OCI-LY1 (cell line): Measurements from ENCODE around the gene PTPN18.

Experiments
- H2AFZ ChIP-seq: fragments of 200-600 bp; sonication (generic), shearing (Covaris generic); 2 replicates; pipeline ENCODE4 v1.6.0; 2014; ENCODE audit warnings: antibody characterized with exemption, mild to moderate bottlenecking, low read length
- H3F3A ChIP-seq: fragments of 200-600 bp; sonication (generic), shearing (Covaris generic); 2 replicates; pipeline ENCODE4 v1.6.0; 2014; ENCODE audit warnings: mild to moderate bottlenecking, antibody characterized with exemption, low read length, moderate library complexity; ENCODE audit not compliant: insufficient read depth
- H3K27ac ChIP-seq: fragments of 200-600 bp; sonication (generic); 2 replicates; pipeline ENCODE4 v1.5.1; 2014; ENCODE audit warnings: low read length, mixed run types, mild to moderate bottlenecking, low read depth; ENCODE audit not compliant: poor library complexity, severe bottlenecking
- H3K27me3 ChIP-seq: fragments of 200-600 bp; sonication (generic); 2 replicates; pipeline ENCODE4 v1.6.0; 2014; ENCODE audit warnings: antibody characterized with exemption, mild to moderate bottlenecking, low read length, moderate library complexity; ENCODE audit not compliant: insufficient read depth
- H3K36me3 ChIP-seq: fragments of 200-600 bp; sonication (generic); 2 replicates; pipeline ENCODE4 v1.6.1; 2014; ENCODE audit warnings: mild to moderate bottlenecking, antibody characterized with exemption, low read length, moderate library complexity, mixed read lengths; ENCODE audit not compliant: insufficient read depth
- H3K4me1 ChIP-seq: fragments of 200-600 bp; sonication (generic); 2 replicates; pipeline ENCODE4 v1.5.1; 2014; ENCODE audit warnings: mild to moderate bottlenecking, low read length, moderate library complexity; ENCODE audit not compliant: insufficient read depth, severe bottlenecking
- H3K4me2 ChIP-seq: fragments of 200-600 bp; sonication (generic), shearing (Covaris generic); 2 replicates; pipeline ENCODE4 v1.6.1; 2014; ENCODE audit warnings: low read length
- H3K4me3 ChIP-seq: fragments of 200-600 bp; sonication (generic); 2 replicates; pipeline ENCODE4 v1.5.1; 2014; ENCODE audit warnings: low read length, low read depth, mild to moderate bottlenecking, mixed read lengths; ENCODE audit not compliant: poor library complexity, severe bottlenecking
- H3K79me2 ChIP-seq: fragments of 200-600 bp; shearing (Covaris generic); 2 replicates; pipeline ENCODE4 v1.6.1; 2016; ENCODE audit warnings: mixed run types, low read length, mixed read lengths; ENCODE audit not compliant: insufficient read depth
- H3K9ac ChIP-seq: fragments of 200-600 bp; sonication (generic), shearing (Covaris generic); 2 replicates; pipeline ENCODE4 v1.6.1; 2014; ENCODE audit warnings: mild to moderate bottlenecking, low read length, mixed read lengths
- H3K9me2 ChIP-seq: fragments of 200-600 bp; sonication (generic), shearing (Covaris generic); 2 replicates; pipeline ENCODE4 v1.6.1; 2014; ENCODE audit warnings: low read depth, mild to moderate bottlenecking, low read length, mixed read lengths
- H3K9me3 ChIP-seq: fragments of 200-600 bp; shearing (Covaris generic); 2 replicates; pipeline ENCODE4 v1.6.1; 2014; ENCODE audit warnings: low read length, mixed read lengths
- H4K20me1 ChIP-seq: fragments of 200-600 bp; sonication (generic), shearing (Covaris generic); 2 replicates; pipeline ENCODE4 v1.6.0; 2016; ENCODE audit warnings: mild to moderate bottlenecking, low read length; ENCODE audit not compliant: insufficient read depth
- EZH2 ChIP-seq: fragments of 200-600 bp; sonication (generic), shearing (Covaris generic); IDR thresholded peaks from 2 replicates; pipeline ENCODE4 v1.8.0; 2017; ENCODE audit warnings: borderline replicate concordance, mixed run types, mild to moderate bottlenecking, antibody characterized with exemption, low read length, moderate library complexity, mixed read lengths
- TF ChIP-seq, protein P1 (sequence below): fragments of 200-600 bp; sonication (generic), shearing (Covaris generic); IDR thresholded peaks from 2 replicates; pipeline ENCODE4 v1.5.1; 2017; ENCODE audit warnings: mild to moderate bottlenecking, antibody characterized with exemption, low read length, moderate library complexity, mixed read lengths

PTPN18 gene

DNA sequence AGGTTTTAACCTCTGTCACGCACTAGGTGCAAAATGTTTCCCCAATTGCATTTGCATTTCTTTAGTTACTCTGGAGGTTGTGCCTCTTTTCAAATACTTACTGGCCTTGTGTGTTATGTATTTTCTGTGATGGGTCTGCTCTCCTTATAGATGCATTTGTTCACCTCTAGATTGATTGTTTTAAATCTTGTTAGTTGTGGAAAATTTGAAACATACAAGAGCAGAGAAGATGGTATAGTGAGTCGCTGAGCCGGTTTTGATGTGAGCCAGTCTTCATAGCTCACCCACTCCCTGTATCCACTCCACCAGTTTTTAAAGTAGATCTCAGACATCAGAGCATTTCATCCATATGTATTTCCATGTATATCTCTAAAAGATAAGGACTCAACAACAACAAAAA is 6.7 kb upstream of the PTPN18 start:
- no peaks in the 10 kb centered on the region for H3K9me2 ChIP-seq
- H3K4me3 ChIP-seq, result no peak overlapping the region
- peaks cover 5% of the 10 kb centered on the region; the same call in 1 of the 2 replicates for H3K79me2 ChIP-seq
- H3K4me1 ChIP-seq, result peaks cover 98% of the 10 kb centered on the region
- no peaks in the 10 kb centered on the region for H3K9me3 ChIP-seq
- H3K9ac ChIP-seq, result no peak overlapping the region; the same call in 1 of the 2 replicates
- H3F3A ChIP-seq, result 0 out of 2 replicates have a peak, but pooled peaks cover 3% of the 10 kb centered on the region
- no peaks in the 10 kb centered on the region for H3K27me3 ChIP-seq
- peaks cover 67% of the 10 kb centered on the region for H3K36me3 ChIP-seq
- no peak overlapping the region; the same call in 1 of the 2 replicates for H3K4me2 ChIP-seq
- H4K20me1 ChIP-seq, result no peaks in the 10 kb centered on the region
- TF ChIP-seq, protein P1, sequence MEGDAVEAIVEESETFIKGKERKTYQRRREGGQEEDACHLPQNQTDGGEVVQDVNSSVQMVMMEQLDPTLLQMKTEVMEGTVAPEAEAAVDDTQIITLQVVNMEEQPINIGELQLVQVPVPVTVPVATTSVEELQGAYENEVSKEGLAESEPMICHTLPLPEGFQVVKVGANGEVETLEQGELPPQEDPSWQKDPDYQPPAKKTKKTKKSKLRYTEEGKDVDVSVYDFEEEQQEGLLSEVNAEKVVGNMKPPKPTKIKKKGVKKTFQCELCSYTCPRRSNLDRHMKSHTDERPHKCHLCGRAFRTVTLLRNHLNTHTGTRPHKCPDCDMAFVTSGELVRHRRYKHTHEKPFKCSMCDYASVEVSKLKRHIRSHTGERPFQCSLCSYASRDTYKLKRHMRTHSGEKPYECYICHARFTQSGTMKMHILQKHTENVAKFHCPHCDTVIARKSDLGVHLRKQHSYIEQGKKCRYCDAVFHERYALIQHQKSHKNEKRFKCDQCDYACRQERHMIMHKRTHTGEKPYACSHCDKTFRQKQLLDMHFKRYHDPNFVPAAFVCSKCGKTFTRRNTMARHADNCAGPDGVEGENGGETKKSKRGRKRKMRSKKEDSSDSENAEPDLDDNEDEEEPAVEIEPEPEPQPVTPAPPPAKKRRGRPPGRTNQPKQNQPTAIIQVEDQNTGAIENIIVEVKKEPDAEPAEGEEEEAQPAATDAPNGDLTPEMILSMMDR, result no peak
- no peak for TF ChIP-seq EZH2
- H2AFZ ChIP-seq, result no peak overlapping the region
- peak overlapping the region; percentile 99 for H3K27ac ChIP-seq

DNA sequence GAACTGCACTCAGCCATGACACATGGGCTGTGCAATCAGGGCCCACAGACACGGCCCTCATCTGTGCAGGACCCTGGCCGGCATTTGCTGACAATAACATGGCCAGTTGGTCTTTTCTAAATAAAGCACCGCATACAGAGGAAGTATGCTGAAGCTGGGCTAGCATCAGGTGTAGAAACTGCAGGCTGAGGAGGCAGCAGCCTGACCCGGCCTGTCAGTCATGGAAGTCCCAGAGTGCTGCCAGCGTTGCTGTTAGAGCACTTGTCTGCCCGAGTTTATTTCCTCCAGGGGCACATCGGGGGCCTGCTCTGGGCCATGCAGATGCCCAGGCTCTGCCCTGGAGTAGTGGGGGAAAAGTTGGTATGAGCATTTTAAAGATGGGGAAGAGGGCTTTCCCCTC is 4.1 kb upstream of the PTPN18 start:
- Histone ChIP-seq H4K20me1 (no peaks in the 10 kb centered on the region), H3K27me3 (no peaks in the 10 kb centered on the region), H3K9me2 (no peaks in the 10 kb centered on the region), H3K4me2 (peak overlapping the region; percentile 74), H3K4me1 (peaks cover 90% of the 10 kb centered on the region), H3K27ac (peak overlapping the region; percentile 99), H3K36me3 (peaks cover 41% of the 10 kb centered on the region), H3K4me3 (peak overlapping the region; percentile 29), H3K9ac (peak overlapping the region; percentile 65), H2AFZ (no peak overlapping the region), H3K9me3 (no peaks in the 10 kb centered on the region), H3F3A (0 out of 2 replicates have a peak, but pooled peaks cover 3% of the 10 kb centered on the region), H3K79me2 (no peaks in the 10 kb centered on the region)
- TF ChIP-seq, protein P1, result no peak
- TF ChIP-seq EZH2, result no peak

DNA sequence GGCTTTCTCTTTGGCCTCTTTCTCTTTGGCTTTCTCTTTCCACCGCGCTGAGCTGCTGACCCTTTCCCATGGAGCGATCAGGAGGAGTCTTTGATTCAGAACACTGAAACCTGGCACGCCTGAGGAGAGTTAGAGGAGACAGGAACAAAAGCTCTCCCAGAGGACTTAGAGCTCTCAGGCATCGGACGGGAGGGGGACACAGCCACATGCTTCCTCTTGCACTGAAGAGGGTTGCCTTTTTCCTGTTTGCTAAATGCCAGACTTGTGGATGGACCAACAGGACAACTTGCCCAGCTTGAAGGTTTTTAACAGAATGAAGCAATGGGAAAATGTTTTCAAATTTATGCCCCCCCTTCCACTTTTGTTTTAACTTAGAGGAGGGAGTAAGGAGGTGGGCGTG is 3.6 kb upstream of the PTPN18 start:
- H3K27ac ChIP-seq, result peak overlapping the region; percentile 99
- H3K9me2 ChIP-seq, result no peaks in the 10 kb centered on the region
- H3K79me2 ChIP-seq, result no peaks in the 10 kb centered on the region
- TF ChIP-seq, protein P1, result no peak
- TF ChIP-seq EZH2, result no peak
- peaks cover 36% of the 10 kb centered on the region for H3K36me3 ChIP-seq
- H2AFZ ChIP-seq, result no peak overlapping the region
- no peaks in the 10 kb centered on the region for H3K9me3 ChIP-seq
- H3K4me3 ChIP-seq, result peak overlapping the region; percentile 29
- no peaks in the 10 kb centered on the region for H4K20me1 ChIP-seq
- H3K27me3 ChIP-seq, result no peaks in the 10 kb centered on the region
- peak overlapping the region; percentile 74 for H3K4me2 ChIP-seq
- H3F3A ChIP-seq, result no peaks in the 10 kb centered on the region
- peaks cover 89% of the 10 kb centered on the region for H3K4me1 ChIP-seq
- peak overlapping the region; percentile 65 for H3K9ac ChIP-seq
